SKM-1 treated with dmso at 0.1 percent for 144 hours (cell line): ENCODE data around the gene MED16.
"Not testable (repeated sequence)": the region's sequence is repeated elsewhere in the genome, so short reads cannot be mapped to it uniquely, and the experiment has no call there.

Experiments used
- DNase-seq: peaks from one replicate; lab custom pipeline; 2025; ENCODE audit not compliant: unreplicated experiment; lab: John Stamatoyannopoulos, UW

Gene MED16

DNA sequence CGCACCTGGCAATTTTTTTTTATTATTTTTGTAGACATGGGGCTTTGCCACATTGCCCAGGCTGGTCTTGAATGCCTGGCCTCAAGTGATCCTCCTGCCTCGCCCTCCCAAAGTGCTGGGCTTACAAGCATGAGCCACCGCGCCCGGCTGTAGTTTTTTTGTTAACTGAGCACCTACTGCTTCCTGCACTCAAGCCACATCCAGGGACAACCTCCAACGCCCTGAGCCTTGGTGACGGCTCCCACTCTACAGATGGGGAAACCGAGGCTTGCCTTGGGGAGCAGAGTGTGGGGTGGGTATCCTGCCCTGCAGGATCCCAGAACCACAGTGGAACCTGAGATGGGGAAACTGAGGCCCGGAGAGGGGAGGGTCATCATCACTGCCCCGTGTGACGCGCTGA, 37.8 kb downstream of the MED16 start:
- DNase-seq: no peak

DNA sequence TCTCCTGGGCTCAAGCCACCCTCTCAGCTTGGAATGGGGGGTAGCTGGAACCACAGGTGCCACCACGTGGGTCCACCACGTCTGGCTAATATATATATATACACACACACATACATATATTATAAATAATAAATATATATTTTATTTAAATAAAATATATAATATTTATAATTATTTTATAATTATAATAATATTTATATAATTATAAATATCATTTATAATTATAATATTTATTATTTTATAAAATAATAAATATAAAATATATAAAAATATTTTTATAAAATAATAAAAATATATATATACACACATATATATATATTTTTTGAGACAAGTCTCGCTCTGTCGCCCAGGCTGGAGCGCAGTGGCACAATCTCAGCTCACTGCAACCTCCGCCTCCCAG, 38.4 kb downstream of the MED16 start:
- DNase-seq: no peak

DNA sequence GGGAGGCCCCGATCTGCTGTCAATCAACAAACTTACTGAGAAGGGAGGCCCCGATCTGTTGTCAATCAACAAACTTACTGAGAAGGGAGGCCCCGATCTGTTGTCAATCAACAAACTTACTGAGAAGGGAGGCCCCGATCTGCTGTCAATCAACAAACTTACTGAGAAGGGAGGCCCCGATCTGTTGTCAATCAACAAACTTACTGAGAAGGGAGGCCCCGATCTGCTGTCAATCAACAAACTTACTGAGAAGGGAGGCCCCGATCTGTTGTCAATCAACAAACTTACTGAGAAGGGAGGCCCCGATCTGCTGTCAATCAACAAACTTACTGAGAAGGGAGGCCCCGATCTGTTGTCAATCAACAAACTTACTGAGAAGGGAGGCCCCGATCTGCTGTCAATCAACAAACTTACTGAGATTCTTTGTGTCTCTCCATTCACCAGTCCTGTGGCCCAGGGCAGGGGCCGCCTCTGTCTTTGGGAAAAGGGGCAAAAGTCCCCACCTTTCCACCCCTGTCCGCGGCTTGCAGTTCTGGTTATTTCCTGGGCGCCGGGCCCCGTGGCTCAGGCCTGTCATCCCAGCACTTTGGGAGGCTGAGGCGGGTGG, 39.3 kb downstream of the MED16 start:
- DNase-seq: not testable (repeated sequence)

DNA sequence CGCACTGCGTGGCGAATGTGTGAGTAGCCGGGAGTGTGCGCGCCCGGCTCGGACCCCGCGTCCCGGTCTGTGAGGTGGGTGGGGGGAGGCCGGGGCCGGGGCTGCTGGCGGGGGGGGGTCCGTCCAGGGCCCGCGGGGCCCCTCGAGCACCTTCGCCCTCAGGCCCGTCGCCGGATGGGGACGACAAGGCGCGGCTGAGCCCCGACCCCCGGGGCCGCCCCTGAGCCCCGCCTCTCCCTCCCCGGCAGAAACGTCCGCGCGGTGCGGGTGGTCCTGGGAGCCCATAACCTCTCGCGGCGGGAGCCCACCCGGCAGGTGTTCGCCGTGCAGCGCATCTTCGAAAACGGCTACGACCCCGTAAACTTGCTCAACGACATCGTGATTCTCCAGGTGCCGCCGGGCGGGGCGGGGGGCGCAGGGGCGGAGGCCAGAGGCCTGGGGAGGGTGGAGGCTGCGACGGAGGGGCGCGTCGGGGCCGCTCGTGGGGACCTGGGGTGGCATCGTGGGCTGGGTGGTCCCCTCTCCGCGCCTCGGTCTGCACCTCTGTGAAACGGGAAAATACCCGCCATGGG, 39.9 kb downstream of the MED16 start:
- DNase-seq: no peak

DNA sequence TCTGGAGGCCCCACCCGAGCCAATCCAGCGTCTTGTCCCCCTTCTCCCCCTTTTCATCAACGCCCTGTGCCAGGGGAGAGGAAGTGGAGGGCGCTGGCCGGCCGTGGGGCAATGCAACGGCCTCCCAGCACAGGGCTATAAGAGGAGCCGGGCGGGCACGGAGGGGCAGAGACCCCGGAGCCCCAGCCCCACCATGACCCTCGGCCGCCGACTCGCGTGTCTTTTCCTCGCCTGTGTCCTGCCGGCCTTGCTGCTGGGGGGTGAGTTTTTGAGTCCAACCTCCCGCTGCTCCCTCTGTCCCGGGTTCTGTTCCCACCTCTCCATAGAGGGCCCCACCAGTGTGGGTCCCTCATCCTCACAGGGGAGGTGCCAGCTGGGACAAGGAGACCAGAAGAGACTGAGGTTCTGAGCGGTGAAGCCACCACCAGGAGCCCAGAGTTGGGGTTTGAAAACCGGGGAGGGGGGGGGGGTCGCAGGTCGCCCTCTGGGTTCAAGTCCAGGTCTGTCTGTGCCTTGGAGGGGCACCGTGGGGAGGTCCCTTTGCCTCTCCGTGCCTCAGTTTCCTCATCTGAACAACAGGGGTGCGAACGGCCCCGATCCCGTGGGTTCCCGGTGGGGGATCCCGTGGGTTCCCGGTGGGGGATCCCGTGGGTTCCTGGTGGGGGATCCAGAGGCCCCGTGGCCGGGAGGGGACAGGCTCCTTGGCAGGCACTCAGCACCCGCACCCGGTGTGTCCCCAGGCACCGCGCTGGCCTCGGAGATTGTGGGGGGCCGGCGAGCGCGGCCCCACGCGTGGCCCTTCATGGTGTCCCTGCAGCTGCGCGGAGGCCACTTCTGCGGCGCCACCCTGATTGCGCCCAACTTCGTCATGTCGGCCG, 40.6 kb downstream of the MED16 start, which contains the start of gene ELANE:
ELANE (plus strand) TSS at position 168 of the 878 bp plus-strand sequence; CDS start at position 194, 26 bp downstream.
- DNase-seq: peak; percentile 32

DNA sequence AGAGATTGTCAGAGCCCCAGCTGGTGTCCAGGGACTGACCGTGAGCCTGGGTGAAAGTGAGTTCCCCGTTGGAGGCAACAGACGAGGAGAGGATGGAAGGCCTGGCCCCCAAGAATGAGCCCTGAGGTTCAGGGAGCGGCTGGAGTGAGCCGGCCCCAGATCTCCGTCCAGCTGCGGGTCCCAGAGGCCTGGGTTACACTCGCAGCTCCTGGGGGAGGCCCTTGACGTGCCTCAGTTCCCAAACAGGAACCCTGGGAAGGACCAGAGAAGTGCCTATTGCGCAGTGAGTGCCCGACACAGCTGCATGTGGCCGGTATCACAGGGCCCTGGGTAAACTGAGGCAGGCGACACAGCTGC, 42.0 kb downstream of the MED16 start:
- no peak for DNase-seq

DNA sequence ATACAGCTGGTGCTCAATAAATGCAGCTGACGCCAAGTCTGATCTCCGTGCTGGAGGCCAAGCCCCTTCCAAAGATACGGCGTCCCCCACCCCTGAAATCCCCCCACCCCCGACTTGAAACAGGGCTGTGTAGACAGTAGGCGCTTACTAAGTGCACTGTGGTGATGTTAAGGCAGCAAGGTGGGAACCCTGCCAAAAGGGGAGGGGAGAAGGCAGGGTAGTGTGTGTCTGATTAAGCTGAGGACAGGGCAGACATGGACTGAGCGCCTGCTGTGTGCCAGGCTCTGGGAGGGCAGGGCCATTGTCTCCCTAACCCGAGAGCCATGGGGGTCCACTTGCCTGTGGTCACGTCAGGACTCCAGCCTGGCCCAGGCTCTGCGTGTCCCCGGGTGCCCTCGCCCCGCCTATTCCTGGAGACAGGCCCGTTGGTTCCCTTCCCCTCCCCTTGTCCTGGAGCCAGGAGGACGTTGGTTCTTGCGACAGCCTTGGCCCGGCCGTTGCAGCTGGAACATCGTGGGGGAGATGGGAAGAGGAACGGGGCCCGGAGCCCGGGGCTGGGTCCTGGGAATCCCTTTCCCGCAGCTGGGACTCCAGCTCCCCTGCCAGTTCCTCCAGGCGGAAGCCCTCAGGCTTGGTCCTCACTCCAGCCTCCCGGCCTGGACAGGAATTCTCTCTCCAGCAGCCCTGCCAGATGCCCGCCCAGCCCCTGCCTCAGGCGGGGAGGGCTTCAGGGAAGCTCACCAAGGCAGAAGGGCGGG, 42.6 kb downstream of the MED16 start:
- DNase-seq: peak; percentile 65

DNA sequence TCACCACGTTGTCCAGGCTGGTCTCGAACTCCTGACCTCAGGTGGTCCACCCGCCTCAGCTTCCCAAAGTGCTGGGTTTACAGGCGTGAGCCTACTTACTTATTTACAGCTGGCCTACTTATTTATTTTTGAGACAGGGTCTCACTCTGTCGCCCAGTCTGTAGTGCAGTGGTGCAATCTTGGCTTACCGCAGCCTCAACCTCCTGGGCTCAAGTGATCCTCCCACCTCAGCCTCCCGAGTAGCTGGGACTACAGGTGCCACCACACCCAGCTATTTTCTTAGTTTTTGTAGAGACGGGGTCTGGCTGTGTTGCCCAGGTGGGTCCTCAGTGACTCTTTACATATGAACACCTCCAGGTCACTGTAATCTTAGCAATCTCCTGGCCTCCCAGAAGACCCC, 43.8 kb downstream of the MED16 start:
- not testable (repeated sequence) for DNase-seq

DNA sequence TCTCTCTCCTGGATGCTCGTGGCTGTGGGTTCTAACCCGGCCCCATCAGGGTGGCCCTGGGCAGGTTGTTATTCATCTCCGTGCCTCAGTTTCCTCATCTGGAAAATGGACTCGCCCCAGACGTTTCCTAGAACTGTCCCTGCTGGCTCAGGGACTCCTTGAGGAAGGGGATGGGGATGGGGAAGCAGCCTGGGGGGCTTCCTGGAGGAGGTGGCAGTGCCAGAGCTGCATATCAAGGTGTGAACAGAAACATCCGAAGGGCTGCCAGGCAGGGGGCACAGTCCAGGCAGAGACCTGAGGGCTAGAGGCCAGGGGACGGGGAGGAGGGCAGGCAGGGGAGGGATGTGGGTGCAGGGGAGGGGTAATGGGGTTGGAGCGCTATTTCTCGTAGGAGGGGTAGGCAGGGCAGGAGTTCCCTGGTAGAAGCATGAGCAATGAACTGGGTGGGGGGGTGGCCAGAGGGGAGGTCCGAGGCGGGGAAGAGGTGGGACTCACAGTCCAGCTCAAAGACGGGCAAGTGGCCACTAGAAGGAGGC, 44.5 kb downstream of the MED16 start:
- DNase-seq: peak; percentile 69

DNA sequence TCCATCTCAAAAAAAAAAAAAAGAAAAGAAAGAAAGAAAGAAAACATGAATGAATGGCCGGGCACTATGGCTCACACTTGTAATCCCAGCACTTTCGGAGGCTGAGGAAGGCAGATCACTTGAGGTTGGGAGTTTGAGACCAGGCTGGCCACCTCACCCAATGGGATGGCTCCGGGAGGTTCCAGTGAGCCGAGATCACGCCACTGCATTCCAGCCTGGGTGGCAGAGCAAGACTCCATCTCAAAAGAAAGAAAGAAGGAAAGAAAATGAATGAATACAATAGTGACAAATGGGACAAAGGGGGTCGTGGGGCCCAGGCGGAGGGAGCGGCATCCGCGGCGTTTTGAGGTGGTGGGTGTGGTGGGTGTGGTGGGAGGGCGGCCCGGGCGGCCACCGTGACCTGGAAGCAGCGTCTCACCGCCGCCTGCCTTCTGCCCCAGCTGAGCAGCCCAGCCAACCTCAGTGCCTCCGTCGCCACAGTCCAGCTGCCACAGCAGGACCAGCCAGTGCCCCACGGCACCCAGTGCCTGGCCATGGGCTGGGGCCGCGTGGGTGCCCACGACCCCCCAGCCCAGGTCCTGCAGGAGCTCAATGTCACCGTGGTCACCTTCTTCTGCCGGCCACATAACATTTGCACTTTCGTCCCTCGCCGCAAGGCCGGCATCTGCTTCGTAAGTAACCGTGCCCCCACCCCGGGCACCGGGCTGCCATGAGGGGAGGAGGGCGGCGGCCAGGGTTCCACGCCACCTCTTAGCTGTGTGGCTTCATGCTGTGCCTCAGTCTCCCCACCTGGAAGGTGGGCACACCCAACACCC, 47.1 kb downstream of the MED16 start:
- DNase-seq: no peak

DNA sequence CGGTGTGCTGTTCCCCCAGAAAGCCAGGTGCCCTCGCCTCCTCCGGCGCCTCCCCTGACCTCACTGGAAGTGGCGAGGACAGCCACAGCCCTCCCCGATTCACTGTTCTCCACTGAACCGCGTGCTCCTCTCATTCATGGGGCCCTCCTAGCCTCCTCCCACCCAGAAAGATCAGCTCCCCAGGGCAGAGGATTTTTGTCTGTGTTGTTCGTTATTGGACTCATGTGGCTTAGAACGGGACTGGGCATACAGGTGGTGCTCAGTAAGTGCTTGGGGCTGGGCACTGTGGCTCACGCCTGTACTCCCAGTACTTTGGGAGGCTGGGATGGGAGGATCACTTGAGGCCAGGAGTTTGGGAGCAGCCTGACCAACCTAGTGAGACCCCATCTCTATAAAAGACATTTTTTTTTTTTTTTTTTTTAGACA, 48.4 kb downstream of the MED16 start:
- DNase-seq: peak; percentile 63

DNA sequence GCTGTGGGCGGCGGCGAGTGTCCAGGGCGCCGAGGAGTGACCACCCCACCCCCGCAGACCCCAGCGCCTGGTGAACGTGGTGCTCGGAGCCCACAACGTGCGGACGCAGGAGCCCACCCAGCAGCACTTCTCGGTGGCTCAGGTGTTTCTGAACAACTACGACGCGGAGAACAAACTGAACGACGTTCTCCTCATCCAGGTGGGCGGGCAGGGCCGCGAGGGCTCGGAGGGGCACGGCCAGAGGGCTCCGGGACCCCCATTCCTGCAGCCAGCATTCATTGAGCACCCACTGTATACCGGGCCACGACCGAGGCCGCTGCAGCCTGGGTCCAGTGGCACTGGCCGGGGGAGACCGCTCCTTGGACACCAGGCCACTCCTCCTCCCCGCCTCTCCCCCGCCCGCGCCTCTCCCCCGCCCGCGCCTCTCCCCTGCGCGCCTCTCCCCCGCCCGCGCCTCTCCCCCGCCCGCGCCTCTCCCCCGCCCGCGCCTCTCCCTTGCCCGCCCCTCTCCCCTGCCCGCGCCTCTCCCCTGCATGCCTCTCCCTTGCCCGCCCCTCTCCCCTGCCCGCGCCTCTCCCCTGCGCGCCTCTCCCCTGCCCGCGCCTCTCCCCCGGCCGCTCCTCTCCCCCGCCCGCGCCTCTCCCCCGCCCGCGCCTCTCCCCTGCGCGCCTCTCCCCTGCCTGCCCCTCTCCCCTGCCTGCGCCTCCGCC, 49.0 kb downstream of the MED16 start:
- peak; percentile 63 for DNase-seq

DNA sequence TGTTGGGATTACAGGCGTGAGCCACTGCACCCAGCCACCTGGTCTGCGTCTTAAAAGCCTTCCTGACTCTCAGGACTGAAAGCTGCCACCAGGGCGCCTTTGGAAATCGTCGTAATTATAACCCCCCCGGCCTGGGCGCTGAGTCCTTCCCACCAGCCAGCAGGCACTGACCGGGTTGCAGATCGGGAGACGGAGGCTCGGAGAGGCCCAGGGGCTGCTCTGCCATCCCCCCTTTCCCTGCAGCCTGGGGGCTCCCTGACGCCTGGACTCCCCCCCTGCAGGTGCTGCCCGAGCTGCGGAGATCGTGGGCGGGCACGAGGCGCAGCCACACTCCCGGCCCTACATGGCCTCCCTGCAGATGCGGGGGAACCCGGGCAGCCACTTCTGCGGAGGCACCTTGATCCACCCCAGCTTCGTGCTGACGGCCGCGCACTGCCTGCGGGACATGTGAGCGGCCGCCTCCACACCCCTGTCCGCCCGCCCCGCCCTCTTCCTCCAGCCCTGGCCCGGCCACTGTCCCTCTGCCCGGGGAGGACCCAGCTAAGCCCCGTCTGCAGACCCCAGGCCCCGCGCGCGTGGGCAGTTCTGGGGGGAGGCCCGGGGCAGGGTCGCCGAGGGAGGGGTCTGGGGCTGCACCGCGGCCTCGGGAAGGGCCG, 49.7 kb downstream of the MED16 start:
- DNase-seq: no peak

DNA sequence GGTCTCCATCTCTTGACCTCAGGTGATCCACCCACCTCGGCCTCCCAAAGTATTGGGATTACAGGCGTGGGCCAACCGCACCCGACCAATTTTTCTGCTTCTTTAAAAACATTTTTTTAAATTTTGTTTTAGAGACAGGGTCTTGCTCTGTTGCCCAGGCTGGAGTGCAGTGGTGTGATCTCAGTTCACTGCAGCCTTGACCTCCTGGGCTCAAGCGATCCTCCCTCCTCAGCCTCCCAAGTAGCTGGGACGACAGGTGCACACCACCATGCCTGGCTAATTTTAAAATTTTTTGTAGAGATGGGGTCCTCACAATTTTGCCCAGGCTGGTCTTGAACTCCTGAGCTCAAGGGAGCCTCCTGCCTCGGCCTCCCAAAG, 50.2 kb downstream of the MED16 start:
- not testable (repeated sequence) for DNase-seq

DNA sequence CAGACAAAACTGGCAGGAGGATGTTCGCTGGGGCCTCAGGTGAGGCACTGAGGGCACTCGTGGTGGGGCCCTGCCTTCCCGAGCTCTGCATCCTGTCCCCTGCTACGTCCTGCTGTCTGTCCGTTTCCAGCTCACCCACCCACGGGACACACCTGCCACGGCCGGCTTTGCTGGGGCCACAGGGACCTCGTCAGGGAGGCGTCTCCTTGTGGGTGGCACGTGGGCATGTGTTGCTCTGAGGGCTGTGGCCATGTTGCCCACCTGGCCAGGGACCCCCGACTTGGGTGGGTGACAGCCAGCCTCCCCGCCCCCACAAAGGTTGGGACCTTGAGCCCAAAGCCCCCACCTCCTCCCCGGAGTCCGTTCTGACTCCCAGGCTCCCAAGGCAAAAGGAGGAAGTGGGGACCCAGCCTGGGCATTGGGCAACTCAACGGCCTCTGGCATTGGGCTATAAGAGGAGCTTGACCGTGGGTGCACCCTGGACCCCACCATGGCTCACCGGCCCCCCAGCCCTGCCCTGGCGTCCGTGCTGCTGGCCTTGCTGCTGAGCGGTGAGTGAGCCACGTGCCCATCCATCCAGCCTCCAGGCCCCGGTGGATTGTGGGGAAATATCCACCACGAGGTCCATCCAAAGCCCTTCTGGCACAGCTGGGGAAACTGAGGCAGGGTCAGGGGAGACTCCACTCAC, 52.3 kb downstream of the MED16 start, which contains the start of gene PRTN3:
PRTN3 (plus strand) TSS at position 481 of the 688 bp plus-strand sequence; CDS start at position 491, 10 bp downstream.
- peak; percentile 82 for DNase-seq

DNA sequence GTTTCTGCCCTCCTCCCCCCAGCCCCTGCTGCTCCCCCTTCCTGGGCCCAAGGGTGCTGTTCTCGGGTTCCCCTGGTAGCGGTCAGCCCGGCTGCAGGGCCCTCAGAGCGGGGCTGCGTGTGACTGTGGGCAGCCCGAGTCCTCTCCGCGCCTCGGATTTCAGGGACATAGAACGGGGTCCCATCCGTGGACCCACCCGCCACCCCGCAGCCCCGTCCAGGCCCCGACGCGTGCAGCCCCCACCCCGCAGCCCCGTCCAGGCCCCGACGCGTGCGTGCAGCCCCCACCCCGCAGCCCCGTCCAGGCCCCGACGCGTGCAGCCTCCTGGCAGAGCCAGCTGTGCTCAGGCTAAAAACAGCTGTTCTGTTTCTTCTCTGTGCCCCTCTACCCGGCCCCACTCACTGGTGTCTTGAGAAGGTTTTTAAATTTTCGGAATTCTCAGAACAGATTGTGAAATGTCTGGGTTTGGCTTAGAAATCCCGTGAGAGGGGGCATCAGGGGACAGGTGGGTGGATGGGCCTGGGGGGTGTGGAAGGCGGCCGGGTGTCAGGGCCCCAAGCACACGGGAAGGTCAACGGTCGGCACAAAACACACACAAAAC, 57.7 kb downstream of the MED16 start:
- no peak for DNase-seq

DNA sequence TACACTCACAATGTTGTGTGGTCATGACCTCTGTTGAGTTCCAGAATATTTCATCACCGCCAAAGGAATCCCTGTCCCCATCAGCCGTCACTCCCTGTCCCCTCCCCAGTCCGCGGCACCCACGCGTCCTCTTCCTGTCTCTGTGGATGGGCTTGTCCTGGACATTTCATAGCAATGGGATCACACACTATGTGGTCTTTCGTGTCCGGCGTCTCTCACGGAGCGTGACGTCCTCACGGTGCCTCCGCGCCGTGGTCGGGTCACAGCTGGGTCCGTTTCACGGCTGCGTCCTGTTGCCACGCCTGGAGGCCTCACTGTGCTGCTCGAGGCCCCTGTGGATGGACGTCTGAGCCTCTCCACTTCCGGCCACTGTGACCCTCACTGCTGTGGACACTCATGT, 58.8 kb downstream of the MED16 start:
- no peak for DNase-seq
